Astrocyte (in vitro differentiated cells and primary cell): ENCODE results near the gene OR6C70.

Experiments used
- CTCF ChIP-seq: IDR thresholded peaks from 2 replicates; pipeline ENCODE4 v1.5.1; 2011; ENCODE audit warnings: low read depth, mild to moderate bottlenecking, inconsistent platforms, low read length, moderate library complexity; ENCODE audit not compliant: insufficient read depth
- EZH2 ChIP-seq: IDR thresholded peaks from 2 replicates; pipeline ENCODE4 v1.6.1; 2012; ENCODE audit warnings: mild to moderate bottlenecking, low read length, inconsistent platforms; ENCODE audit not compliant: insufficient read depth

GRCh38 chr12:55443776-55444175, 26.2 kb downstream of the OR6C70 start, which contains the start of gene OR6C2:
- TF ChIP-seq CTCF = no peak
- no peak for TF ChIP-seq EZH2
